Astrocyte (in vitro differentiated cells and primary cell): ENCODE results near the gene AFF2.

Source experiments
- EZH2 ChIP-seq: IDR thresholded peaks from 2 replicates; pipeline ENCODE4 v1.6.1; 2012; ENCODE audit warnings: mild to moderate bottlenecking, low read length, inconsistent platforms; ENCODE audit not compliant: insufficient read depth
- TF ChIP-seq, protein P1 (sequence below): IDR thresholded peaks from 2 replicates; pipeline ENCODE4 v1.5.1; 2011; ENCODE audit warnings: low read depth, mild to moderate bottlenecking, inconsistent platforms, low read length, moderate library complexity; ENCODE audit not compliant: insufficient read depth

DNA sequence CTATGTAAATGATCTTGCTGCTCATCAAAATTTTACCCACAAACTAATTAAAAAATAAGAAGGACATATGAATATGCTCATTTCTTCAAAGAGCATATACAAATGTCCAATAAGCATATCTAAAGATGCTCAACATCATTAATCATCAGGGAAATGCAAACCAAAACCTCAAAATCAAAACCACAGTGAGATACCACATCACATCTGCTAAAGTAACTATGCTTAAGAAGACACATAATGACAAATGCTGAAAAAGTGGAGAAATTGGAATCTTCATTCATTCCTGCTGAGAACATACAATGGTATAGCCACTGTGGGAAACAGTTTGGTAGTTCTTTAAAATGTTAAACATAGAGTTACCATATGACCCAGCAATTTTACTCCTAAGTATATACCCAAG is 81.9 kb downstream of the AFF2 start:
- TF ChIP-seq, protein P1, sequence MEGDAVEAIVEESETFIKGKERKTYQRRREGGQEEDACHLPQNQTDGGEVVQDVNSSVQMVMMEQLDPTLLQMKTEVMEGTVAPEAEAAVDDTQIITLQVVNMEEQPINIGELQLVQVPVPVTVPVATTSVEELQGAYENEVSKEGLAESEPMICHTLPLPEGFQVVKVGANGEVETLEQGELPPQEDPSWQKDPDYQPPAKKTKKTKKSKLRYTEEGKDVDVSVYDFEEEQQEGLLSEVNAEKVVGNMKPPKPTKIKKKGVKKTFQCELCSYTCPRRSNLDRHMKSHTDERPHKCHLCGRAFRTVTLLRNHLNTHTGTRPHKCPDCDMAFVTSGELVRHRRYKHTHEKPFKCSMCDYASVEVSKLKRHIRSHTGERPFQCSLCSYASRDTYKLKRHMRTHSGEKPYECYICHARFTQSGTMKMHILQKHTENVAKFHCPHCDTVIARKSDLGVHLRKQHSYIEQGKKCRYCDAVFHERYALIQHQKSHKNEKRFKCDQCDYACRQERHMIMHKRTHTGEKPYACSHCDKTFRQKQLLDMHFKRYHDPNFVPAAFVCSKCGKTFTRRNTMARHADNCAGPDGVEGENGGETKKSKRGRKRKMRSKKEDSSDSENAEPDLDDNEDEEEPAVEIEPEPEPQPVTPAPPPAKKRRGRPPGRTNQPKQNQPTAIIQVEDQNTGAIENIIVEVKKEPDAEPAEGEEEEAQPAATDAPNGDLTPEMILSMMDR: no peak
- TF ChIP-seq EZH2: no peak
